ENCODE measurements around the gene KATNAL2.

Gene KATNAL2

DNA sequence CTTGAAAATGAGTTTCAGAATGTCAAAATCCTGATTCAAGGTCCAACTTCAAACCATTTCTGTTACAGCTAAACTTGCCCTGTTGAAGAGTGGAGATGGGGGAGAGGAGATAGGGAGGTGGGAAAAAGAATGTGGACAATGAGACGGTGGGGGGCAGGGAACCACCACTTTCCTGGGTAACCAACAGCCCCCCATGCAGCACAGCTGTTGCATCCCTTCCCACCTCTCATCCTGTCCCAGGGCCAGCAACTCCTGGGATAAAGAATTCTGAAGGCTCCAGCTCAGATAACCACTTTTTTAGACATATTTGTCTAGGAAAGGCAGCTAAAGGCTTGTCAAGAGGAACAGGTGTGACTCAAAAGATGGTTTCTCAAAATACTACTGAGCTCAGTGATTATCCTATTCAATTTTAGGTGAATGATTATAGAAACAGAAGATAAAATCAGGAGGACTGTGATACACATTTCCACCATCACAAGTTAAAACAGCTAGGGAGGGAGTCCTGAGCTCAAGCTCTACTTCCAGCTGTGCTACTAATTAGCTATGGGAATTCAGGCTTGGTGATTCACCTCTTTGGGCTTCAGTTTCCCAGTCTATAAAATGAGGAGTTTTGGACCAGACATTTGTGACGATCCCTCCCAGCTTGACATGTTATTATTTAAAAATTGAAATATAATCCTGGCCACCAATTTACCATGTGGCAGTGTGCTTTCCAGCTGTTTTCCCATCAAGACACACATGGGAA, 196.6 kb downstream of the KATNAL2 start:
- DNase-seq (ENCODE audit: low spot score): peak; percentile 22

DNA sequence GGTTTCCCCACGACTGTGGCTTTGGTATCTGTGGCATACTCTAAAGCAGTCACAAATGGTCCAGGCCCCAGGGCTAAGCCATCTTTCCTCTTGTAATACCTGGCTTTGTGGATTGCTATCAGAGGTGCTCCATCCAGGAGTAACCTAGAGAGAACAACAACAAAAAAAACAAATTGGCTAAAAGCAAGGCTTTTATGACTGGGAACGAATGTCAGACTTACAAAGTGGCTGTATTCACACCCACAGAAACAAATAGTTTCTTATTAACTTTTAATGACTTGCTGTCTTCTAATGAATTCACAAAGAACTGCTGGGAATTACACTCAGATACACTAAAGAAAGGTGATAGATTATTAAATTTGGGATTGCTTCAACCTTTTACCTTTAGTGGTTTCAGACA, 197.8 kb downstream of the KATNAL2 start:
- DNase-seq (ENCODE audit: low spot score): no peak

DNA sequence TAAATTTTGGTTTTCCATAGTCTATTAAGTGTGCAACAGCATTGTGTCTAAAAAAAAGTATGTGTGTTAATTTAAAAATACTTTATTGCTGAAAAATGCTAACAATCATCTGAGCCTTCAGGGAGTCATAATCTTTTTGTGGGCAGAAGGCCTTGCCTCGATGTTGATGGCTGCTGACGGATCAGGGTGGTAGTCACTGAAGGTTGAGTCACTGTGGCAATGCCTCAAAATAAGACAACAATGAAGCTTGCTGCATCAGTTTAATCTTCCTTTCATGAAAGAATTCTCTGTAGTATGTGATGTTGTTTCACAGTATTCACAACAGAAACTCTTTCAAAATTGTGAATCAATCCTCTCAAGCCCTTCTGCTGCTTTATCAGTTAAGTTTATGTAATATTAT, 201.6 kb downstream of the KATNAL2 start:
- no peak for DNase-seq (ENCODE audit: low spot score)

GRCh38 chr18:47120428-47120827, 203.0 kb downstream of the KATNAL2 start:
- no peak for DNase-seq (ENCODE audit: low spot score)

DNA sequence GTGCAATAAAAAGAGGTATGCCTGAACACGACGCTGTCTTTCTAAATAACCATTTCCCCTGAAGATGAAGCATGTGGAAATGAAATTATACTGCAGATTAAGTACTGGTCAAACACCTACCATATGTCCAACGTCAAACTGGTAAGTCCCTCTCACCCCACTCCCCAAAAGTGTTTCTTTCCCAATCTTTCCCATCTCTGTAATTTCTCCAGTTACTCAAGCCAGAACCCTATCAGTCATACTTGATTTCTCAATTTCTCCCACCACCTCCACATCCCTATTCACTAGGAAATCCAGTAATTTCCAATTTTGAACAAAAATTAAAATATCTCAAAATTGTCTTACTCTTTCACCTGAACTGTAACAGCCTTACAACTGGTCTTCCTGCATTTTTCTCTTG, 203.7 kb downstream of the KATNAL2 start:
- no peak for DNase-seq (ENCODE audit: low spot score)

DNA sequence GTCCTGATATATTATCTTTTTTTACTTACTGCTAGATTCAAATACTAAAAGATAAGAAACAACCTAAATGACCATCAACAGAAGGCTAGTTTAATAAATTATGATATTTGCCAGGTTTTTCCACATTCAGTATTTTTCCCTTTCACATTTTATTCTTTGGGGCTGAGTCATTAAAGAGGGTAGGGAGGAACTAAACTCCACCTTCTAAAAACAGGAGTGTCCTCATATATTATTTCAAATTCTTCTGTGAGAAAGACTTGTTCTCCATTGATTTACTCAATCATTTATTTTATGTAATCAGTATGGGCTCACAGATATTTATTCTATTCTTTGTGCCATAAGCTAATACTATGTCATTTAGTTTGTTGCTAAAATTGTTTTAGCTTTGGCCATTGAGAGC, 223.9 kb downstream of the KATNAL2 start:
- no peak for DNase-seq (ENCODE audit: low spot score)

DNA sequence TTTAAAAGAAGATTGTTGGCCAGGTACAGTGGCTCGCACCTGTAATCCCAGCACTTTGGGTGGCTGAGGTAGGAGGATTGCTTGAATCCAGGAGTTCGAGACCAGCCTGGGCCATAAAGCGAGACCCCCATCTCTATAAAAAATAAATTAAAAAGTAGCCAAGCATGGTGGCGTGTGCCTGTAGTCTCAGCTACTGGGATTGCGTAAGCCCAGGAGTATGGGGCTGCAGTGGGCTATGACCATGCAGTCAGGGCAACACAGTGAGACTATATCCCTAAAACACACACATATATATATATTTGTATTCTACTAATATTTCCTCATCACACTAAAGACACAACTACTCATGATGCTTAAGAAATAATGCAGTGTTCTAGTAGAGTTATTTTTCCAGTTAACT, 225.8 kb downstream of the KATNAL2 start:
- DNase-seq (ENCODE audit: low spot score): no peak

- DNase-seq (ENCODE audit: low spot score): no peak
Measured at GRCh38 chr18:47143899-47144485, 226.6 kb downstream of the KATNAL2 start.

- DNase-seq (ENCODE audit: low spot score): no peak
Measured at GRCh38 chr18:47146206-47146605, 228.8 kb downstream of the KATNAL2 start.

DNA sequence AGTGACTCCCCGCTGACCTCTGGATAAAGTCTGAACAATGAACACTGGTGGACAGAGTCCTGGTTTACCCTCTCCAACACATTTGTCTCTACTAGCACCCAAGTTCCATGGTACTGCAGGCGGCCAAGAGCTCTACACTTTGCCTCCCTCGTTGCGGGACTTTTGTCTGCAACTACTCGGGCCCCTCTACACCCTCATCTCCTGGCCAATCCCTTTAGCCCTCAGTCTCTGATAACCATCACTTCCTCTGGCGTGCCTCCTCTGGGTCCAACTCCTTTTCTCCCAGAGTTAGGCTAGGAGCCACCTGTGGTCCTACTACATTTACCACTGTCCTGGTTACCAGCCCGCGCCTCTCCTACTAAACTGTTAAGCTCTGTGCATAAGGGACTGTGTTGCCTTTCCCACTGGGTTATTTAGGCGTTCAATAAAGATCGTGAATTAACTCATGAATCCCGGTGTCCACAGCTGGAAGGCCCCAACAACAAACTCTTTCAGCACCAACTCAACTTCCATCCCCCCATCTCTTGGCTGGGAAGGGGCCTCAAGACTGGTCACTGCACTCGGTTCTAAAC, 232.1 kb downstream of the KATNAL2 start:
- peak; percentile 23 for DNase-seq (ENCODE audit: low spot score)

DNA sequence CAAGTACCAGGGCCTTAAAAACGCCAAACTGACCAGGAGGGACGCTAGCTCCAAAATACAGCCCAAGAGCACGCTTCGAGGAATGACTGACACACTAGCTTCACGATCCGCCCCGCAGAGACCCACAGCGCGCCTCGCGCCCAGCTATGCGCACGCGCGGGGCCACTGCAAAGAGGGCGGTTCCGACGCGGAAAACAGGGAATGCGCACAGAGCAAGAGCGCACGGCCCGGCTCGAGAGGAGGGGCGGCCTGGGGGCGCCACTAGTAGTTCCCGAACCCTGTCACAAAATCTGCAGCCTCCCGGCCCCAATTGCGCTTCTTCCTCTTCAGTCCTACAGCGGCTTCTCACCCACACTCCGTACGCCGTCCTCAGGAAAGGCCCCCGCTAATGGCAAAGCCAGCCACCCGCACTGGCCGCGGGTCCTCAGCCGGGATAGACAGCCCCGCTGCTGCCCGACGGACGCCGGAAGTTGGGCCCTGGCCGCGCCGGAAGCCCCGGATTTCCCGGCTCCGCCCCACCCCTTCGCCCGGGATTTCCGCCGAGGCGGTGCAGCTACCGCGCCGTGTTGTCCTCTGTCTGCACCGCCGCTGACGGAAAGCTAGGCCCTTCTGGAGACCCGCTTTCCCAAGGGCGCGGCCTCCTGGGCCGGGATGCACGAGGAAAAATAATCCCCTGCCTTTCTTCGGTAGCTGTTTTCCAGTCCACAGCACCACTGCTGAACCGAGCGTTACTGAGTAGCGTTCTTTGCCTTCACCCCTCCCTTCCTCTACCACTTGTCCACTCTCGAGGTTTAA, 232.8 kb downstream of the KATNAL2 start, which contains the start of gene HDHD2:
Gene HDHD2, minus strand, starts transcription at position 472 of the 795 bp plus-strand sequence. CDS start 14,061 bp downstream, outside the sequence.
- DNase-seq (ENCODE audit: low spot score): peak; percentile 91

- peak; percentile 15 for DNase-seq (ENCODE audit: low spot score)
Measured at GRCh38 chr18:47150824-47151366, 233.5 kb downstream of the KATNAL2 start.

DNA sequence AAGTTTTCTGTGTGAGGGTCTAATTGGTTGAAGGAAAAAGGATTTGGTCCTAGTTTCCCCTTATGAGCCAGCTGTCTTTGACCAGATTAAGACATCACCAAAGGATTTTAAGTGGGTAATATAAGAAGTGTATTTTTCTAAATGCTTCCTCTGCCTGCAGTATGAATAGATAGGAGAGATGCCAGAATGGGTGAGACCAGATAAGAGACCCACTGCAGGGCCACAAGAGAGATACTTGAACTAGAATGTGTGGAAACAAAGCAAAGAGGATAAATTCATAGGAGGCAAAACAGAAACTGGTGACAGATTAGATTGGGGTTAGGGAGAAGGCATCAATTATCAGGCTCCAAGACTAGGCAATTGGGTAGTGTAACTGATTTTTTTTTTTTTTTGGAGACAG, 234.0 kb downstream of the KATNAL2 start:
- DNase-seq (ENCODE audit: low spot score): no peak

Measured in iPS-NIHi11 (cell line).